GM12873 (cell line): ENCODE data around the gene ZNF366.

Experiments
- TF ChIP-seq, protein P1 (sequence below): IDR thresholded peaks from 2 replicates; pipeline ENCODE4 v1.5.1; 2012; ENCODE audit warnings: low read depth, mild to moderate bottlenecking, moderate library complexity, low read length, control low read depth; ENCODE audit not compliant: insufficient read depth; ENCODE audit errors: missing control alignments

Gene ZNF366

DNA sequence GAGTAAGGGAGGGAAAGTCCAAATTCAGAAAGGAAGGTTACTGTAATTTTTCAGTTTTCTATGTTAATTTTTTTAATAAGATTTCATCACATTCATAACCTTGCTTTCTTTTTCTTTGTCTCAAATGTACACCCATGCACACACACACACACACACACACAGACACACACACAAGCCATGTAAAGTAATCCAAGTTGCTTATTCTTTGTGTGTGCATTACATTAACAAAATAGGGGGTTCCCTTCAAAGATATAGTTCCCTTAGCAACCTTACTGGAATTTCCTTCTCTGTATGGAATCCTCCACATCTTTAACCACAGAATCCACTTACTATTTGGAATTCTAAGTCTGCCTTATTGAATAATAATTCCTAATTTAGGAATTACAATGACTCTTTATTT is 32.7 kb downstream of the ZNF366 start:
- TF ChIP-seq, protein P1, sequence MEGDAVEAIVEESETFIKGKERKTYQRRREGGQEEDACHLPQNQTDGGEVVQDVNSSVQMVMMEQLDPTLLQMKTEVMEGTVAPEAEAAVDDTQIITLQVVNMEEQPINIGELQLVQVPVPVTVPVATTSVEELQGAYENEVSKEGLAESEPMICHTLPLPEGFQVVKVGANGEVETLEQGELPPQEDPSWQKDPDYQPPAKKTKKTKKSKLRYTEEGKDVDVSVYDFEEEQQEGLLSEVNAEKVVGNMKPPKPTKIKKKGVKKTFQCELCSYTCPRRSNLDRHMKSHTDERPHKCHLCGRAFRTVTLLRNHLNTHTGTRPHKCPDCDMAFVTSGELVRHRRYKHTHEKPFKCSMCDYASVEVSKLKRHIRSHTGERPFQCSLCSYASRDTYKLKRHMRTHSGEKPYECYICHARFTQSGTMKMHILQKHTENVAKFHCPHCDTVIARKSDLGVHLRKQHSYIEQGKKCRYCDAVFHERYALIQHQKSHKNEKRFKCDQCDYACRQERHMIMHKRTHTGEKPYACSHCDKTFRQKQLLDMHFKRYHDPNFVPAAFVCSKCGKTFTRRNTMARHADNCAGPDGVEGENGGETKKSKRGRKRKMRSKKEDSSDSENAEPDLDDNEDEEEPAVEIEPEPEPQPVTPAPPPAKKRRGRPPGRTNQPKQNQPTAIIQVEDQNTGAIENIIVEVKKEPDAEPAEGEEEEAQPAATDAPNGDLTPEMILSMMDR: no peak

DNA sequence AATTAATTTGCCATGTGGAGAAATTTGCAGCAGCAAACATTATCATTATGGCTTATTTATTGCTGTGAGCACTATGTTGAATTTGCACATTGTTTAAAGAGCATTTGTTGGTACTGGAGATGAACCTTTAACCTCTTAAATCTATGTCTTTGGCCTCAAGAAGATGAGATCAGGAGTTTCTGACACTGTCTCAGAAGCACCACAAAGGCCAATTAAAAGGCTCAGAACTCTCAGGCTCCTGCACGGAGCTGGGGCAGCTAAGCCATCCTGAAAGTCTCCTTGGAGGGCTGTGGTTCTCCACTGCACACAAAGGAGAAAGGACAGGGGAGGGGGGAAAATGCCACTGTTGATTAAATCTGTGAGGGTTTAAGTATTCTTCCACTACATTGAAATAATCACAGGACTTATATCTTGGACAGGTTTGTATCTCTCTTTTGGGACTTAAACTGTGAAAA is 33.1 kb downstream of the ZNF366 start:
- TF ChIP-seq, protein P1: no peak

DNA sequence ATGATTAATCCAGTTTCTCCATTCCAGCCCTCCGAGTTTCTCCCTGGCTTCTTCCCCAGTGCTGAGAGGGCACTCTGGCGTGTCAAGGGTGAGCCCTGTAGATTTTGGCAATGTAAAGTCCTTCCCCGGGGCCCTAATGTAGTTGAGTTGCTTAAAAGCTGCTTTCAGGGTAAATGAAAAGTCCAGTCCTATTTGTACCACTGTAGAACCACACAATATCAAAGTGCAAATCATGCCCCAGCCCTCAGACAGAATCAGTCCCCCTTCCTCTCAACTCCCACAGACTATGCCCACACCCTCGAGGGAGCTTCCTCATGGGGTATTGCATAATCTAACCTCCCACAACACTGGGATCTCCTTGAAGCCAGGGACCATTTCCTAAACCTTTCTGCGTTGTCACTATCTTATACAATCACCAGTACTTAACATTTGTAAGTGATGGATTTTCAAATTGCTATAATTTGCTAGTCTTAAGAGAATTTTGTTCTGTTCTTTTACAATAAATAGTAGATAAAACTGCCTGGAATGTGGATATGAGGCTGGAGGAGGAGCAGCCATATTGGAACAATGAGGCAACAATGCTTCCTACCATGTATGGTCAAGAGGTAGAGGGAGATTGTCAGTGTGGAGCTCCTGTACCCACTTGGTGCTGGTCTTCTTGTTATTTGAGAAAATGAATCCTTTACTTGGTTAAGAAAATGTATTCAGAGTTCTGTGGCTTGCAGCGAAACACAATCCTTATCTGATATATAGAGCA is 34.4 kb downstream of the ZNF366 start:
- TF ChIP-seq, protein P1: no peak

DNA sequence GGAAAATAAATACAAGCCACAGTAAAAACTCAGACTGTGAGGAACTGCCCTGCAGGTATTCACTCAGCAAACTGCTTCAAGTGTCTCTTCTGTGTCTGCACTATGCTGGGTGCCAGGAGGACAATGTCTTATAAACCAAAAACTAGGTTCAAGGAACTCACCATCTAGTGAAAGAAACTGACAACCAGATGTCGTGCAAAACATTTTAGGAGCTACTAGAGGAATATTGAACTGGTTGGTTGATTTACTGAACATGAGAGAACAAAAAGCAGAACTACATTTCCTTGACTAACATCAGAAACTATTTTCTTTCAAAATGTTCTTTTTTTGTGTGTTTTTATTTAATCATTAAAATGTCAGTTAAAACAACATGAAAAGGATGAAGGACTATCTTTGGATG is 35.2 kb downstream of the ZNF366 start:
- TF ChIP-seq, protein P1: no peak

DNA sequence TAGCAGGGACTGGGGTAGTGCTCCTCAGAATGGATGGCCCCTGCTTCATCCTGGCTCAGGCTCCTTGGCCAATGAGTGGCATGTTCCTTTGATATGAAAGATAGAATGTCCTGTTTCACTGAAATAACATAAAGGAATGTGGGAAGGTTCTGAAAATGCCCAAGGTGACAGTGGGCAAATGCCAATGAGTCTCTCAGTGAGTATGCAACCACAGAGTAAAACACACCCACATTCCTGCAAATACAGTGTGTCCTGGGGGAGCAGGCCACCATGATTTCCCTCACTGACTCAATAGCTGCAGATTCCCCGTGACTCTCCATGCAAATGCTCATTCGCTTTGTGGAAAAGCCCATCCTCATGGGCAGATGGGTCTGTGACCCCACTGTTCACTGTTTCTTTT is 36.4 kb downstream of the ZNF366 start:
- TF ChIP-seq, protein P1: no peak

DNA sequence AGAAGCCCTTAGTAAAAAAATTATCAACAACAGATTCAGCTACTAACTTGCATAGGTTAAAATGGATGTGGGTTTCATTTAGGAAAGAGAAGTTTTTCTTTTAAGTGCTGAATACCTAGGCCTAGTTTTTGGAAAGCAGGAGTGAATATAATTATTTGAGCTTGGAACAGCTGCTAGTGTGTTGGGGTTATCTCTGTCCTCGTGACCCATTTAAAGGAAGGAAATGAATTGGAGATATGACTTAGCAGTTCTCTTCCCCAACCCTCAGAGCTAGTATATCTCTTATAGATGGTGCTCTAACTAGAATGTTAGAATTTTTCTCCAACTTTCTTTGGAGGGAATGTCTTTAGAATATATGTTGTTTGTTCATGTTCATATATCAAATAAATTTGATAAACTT is 38.6 kb downstream of the ZNF366 start:
- TF ChIP-seq, protein P1: no peak

DNA sequence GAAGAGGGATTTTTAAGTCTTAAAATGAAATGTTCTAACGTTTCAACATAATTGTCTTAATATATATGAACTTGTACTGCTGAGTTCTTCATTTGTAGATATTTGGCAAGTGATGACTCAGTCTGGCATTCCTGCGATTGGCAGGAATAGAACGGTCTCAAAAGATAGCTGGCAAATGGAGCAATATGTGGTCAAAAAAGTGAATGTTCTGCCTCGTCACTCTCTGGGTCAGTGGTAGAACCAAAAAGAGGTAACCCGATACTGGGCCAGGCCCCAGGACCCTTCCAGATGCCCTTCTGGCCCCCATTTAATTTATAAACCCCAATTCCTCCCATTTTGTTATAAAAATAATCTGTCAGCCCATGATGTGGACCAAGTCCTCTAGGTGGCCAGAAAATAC is 39.2 kb downstream of the ZNF366 start:
- TF ChIP-seq, protein P1: no peak
